HG03066 (cell line): ENCODE data around the gene SELENOO.

Source experiments
- ATAC-seq: cut with Tn5 transposase; IDR thresholded peaks from one replicate; pipeline ENCODE4 v1.9.1; 2021; ENCODE audit warnings: low read depth; ENCODE audit not compliant: unreplicated experiment

SELENOO gene

DNA sequence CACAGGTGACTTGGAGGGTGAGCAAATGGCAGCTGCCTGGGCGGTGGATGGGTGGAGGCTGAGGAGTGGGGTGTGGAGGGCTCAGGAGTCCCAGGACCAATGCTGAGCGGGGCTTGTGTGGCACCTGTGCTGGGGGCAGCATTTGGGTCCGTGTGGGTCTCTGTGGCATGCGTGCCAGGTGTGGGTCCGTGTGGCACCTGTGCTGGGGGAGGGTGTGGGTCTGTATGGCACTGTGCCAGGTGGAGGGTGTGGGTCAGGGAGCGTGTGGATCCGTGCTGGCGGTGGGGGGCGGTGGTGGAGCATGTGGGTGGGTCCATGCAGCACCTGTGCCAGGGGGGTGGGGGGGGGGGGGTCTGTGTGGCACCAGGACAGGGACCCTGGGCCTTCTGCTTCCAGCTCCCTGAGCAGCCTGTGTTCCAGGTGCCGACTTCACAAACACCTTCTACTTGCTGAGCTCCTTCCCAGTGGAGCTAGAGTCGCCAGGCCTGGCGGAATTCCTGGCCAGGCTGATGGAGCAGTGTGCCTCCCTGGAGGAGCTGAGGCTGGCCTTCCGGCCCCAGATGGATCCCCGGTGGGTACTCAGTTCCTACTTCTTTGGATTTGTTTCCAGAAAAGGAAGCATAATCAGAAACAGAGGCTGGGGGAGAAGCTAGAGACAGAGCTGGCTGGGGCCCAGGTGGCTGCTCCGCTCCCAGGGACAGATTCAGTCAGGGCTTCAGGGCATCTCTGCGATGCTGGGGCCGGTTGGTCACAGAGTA lies 14.7 kb downstream of the SELENOO start:
- no peak for ATAC-seq

DNA sequence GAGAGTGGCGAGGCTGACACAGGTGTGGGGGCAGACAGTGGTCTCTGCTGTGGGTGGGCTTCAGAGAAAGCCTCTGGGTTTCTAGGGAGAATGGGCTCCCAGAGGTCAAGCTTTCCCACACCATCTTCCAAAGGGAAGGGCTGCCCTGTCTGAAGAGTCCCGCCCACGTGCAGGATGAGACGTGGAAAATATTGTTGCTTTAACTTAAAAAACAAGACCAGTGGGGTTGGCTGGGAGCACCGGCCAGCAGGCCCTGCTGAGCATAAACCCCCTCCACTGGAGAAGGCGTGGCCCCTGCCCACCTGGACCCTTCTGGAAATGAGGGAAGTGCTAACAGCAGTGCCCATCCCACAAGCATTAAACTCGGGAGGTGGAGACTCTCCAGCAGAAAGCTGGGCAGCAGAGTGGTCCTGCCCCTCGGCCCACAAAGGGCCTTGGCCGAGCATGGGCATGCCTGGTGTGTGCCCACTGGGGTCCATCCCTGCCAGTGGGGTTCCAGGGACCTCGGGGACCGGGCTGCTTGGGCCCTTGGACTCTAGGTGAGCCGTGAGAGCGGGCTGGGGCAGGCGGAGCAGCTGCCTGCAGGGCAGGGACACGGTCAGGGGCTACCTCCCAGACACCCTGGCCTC lies 15.4 kb downstream of the SELENOO start:
- ATAC-seq, result no peak

GRCh38 chr22:50216684-50217520 lies 16.1 kb downstream of the SELENOO start:
- ATAC-seq, result no peak

GRCh38 chr22:50217543-50218152 lies 16.8 kb downstream of the SELENOO start:
- ATAC-seq, result no peak

DNA sequence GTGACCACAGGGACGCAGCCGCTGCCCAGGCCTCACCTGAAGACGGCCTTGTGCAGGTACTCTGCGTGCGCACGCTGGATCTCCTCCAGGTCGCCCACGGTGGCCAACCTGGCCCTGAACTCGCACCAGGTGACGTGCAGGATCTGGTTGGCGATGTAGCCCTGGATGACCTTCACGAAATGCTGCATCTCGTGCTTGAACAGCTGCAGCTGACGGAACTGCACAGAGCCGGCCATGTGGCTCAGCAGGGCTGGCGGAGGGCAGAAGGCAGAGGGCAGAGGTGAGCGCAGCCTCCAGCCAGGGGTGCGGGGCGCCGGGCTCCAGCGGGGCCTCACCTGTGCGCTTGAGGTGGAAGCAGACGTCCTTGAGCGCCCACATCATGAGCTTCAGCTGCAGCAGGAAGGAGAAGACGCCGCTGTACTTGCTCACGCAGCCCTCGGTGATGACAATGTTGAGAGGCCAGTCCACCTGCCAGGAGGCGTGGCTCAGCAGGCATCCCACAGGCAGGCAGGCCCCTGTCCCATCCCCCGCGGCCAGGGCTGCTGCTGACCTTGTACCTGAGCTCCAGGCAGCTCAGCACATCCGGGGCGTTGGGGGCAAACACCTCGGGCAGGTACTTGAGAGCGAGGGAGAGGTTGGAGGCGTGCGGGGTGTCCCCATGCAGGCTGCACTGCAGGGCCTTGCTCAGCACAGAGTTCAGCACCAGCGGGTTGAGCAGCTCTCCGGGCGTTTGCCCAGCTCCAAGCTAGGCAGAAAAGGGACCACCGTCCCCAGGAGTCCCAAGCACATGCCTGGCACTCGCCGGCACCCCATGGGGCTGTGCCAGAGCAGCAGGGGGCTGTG lies 17.6 kb downstream of the SELENOO start:
- no peak for ATAC-seq

GRCh38 chr22:50218996-50219727 lies 18.4 kb downstream of the SELENOO start:
- no peak for ATAC-seq

DNA sequence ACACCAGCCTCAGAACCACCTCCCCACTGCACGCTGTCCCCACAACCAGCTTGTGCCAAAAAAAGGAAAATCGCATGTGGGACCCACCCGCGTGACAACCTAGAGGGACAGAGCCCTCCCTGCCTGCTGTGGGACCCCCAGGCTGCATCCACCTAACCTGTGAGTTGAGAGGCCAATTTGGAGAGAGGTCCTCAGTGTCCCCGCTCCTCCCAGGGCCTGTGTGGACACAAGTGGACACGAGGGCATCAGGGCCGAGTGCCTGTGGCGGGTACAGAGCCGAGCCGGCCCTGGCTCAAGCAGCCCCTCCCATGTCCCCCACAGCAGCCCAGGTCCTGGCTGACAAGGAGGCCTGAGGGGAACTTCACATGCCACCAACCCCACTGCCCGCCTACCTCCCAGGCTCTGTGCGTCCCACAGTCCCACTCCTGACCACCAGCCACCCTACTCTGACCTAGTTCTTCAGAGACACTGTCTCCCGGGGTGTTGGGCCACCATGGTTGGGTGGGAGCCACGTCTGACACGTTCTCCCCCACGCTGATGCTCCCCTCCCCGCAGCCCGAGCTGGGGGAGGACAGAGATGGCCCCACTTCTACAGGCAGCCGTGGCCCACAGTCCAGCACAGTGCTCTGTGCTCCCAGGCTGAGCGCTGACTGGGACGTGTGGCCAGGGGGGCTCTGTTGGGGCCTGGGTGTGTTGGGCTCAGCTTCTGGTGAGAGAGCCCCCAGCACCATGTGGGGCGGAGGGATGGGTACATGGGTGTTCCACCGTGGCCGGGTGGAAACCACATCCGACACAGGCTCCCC lies 19.2 kb downstream of the SELENOO start:
- ATAC-seq, result no peak

- ATAC-seq, result no peak
Observed at GRCh38 chr22:50220603-50221409, 20.0 kb downstream of the SELENOO start.

GRCh38 chr22:50221410-50222300 lies 20.8 kb downstream of the SELENOO start:
- ATAC-seq, result no peak

DNA sequence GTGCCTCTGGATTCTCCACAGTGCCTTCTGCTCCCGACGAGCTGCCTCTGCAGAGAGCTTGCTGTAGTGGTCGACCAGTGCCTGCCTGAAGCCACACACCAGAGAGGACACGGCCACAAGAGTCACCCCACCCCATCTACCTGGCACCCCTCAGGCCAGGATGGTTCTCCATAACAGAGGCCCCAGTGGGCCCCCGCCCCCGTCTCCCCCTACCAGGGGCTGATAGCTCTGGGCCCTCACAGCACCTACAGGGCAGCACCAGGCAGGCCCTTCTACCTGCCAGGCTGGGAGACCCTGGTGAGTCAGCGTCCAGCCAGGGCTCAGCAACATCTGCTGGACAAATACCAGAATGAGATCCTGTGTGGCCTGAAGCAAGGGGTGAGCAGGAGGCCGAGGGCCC lies 21.7 kb downstream of the SELENOO start:
- no peak for ATAC-seq

DNA sequence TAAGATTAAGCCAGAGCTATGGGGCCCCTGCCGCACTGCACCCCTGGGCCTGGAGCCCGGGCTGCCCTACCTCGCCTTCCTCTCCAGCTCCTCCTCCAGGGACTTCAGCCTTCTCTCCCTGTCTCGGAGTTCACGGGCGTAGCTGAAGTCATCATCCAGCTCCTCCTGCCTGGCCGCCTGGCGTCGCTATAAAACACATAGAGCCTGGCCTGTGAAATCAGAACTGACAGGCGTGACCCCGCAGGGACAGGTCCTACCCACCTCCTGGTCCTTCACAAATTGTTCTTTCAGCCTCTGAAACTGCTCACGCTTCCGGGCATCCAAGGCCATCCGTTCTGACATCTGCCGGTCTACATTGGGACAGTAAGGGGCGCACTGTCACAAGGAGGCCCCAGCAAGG lies 23.3 kb downstream of the SELENOO start:
- ATAC-seq, result no peak

DNA sequence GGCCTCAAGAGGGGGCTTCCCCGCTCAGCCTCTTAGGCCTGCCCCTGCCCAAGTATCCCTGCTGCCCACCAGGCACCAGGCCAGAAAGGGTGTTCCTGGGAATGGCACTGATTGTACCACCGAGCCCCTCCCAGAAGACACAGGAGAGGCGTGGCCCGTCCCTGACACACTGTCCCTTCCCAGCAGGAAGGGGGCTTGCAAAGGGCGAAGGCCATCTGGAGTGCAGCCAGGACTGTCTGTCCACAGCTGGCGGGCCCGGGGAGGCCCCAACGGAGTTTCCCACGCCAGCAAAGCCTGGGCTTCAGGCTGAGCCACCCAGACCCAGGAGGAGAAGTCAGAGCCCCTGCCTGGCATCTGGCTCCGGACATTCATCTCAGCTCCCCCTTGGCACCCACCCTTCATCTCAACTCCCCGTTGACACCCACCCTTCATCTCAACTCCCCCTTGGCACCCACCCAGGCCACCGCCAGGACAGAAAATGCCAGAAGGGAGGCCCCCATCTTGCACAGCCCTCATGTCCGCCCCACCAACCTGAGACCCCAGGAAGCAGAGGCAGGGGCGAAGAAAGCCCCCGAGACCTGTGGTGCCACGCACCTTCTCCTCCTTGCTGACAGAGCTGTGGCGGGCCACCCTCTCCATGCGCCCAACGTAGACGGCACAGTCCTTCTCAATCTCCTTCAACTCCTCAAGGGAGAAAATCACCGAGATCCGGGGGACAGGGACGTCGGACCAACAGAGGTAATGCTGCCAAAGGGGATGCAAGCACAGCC lies 24.6 kb downstream of the SELENOO start:
- no peak for ATAC-seq

DNA sequence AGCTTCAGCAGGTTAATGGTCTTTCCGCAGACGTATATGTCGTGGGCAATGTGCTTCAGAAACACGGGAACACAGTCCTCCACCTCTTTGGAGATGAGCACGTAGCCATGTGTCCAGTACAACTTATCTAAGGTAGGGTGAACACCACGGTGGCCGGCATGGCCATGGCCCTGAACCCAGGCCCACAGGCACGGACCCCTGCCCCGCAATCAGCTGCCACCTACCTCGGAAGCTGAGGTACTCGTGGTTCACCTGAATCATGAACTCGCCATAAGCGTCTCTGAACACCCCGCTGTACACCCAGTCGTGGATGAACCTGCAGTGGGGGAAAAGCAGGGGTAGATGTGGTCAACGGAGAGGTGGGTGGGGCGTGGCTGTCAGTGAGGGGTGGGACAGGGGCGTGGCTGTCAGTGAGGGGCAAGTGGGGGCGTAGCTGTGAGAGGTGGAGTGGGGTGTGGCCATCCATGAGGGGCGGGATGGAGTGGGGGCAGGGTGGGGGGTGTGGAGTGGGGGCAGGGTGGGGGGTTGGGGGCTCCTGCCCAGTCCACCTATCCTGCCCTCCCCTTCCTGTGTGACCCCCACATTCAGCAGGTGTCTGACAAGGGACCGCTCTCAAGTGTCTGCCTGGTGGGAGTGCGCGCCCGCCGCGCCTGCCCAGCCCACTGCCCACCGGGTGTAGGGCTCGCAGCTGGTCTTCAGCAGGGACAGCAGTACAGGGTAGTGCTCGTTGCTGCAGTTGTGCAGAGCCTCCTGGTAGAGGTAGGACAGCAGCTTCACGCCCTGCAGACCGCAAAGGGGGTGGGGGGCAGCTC lies 25.5 kb downstream of the SELENOO start:
- ATAC-seq, result no peak

- no peak for ATAC-seq
Observed at GRCh38 chr22:50226875-50227165, 26.0 kb downstream of the SELENOO start.

- ATAC-seq, result no peak
Observed at GRCh38 chr22:50227579-50228215, 26.9 kb downstream of the SELENOO start.
